Stimulated activated CD8-positive, alpha-beta memory T cell treated with anti-CD3 and anti-CD28 coated beads, Interleukin-12 subunit alpha, Interleukin-12 subunit beta, amount 100 ng/mL, for 4 hours (primary cell): ENCODE results near the gene CPVL.

Experiments
- DNase-seq: peaks from one replicate; pipeline ENCODE4 v3.0.0-alpha.2; 2020; ENCODE audit warnings: low read depth

CPVL gene

GRCh38 chr7:29154076-29154475 lies 7.7 kb upstream of the CPVL start:
- DNase-seq, result no peak

- no peak for DNase-seq
Observed at GRCh38 chr7:29150856-29151255, 4.5 kb upstream of the CPVL start.

DNA sequence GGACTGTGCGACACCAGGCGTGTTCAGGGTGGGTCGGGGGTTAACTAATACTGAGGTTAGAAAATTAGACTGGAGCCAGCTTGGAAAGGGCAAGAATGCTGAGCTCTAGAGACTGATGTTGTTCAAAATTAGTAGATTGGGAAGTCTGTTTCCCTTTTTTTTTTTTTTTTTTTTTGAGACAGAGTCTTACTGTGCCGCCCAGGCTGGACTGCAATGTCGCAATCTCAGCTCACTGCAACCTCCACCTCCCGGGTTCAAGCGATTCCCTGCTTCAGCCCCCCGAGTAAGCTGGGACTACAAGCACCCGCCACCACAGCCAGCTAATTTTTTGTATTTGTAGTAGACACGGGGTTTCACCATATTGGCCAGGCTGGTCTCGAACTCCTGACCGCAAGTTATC lies 2.7 kb upstream of the CPVL start:
- DNase-seq, result no peak

DNA sequence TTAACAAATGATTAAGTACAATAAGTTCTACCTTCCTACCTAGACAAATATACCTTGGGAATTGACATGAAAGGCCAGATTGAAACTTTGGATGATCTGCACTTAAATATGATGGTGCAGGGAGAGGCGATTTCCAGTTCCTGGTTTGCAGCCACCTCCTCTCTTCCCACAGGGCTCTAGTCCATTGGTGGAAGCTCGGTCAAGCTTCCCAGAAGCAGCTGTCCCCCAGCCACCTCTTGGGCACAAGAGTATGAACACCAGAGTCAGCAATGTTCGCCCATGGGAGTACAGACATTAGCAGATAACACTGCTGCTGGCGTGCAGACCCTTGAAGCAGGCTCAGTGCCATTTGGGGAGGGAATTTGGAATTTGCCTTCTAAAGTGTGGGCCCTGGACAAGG lies 1.5 kb upstream of the CPVL start:
- DNase-seq, result no peak

DNA sequence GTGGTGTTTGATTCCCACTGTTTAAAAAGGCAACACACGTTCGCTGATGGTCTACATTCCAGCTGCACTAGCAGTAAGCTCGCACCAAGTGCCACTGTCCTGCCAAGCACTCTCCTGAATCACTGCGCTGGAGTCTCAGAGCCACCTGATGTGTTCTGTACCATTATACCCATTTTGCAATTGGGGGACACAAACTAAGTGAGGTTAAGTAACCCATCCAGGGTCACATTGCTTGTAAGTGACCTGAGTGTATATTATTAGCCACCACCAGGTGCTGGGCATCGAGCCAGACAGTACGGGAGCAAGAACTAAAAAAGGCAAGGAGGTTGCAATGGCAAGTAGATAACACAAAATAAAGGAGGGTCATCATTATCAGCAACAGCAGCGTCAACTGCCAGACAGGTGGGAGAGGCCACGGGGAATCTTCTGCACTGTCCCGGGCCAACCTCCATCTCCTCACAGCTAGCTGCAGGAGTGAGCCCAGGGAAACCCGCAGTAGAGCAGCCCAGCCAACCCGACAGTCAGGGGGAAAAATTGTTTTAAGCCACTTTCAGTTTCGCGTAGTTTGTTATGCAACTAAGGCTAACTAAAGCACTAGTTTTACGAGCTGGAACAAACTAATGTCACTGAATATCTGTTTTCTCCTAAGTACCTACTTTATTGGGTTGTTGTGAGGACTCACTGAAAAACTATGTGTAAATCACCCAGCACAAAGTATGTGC lies 712 bp upstream of the CPVL start:
- DNase-seq, result no peak

- DNase-seq, result no peak
Observed at GRCh38 chr7:29145553-29146056, 732 bp downstream of the CPVL start.

- no peak for DNase-seq
Observed at GRCh38 chr7:29143751-29144150, 2.6 kb downstream of the CPVL start.

DNA sequence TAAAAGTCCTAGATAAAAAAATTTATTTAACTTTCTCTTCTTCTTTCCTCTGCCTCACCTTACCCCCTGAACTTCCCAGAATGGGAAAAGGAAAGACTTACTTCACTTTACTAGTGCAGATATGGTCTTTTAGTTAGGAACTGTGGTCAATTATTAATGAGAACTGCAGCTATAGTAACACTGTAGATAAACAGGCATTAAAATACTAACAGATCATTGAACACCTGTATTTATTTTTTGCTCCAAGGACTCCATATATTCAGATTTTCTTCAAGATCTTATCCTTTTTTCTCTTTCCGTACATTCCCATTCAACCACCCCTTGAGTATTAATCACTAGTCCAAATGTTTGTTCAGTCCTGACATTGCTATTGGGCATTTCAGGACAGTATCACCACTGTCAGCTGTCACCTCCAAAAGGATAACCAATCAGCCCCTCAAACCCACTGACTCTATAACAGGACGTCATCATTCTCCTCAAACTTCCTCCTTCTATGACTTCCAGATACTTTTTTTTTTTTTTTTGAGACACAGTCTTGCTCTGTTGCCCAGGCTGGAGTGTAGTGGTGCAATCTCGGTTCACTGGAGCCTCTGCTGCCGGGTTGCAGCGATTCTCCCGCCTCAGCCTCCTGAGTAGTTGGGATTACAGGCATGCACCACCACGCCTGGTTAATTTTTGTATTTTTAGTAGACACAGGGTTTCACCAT lies 4.2 kb downstream of the CPVL start:
- DNase-seq, result no peak

GRCh38 chr7:29140873-29141468 lies 5.4 kb downstream of the CPVL start:
- DNase-seq, result no peak

GRCh38 chr7:29139796-29140195 lies 6.5 kb downstream of the CPVL start:
- no peak for DNase-seq

GRCh38 chr7:29139191-29139590 lies 7.1 kb downstream of the CPVL start:
- DNase-seq, result no peak

- no peak for DNase-seq
Observed at GRCh38 chr7:29138588-29138987, 7.7 kb downstream of the CPVL start.

DNA sequence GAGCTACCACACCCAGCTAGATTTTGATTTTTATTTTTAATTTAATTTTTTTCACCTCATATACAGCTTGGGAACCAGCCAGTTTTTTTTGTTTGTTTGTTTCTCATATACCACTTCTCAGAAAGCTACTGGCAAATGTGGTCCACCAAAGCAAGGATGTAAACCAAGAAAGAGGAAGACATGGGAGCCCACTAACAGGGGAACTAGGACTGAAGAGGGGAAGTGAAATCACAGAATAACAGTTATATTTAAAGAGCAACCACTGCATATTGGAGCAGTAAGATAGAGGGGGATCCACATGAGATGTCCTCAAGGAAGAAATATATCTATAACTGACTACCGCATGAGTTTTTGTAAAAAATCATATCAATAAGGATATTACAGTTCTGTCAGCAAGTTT lies 10.5 kb downstream of the CPVL start:
- no peak for DNase-seq

- no peak for DNase-seq
Observed at GRCh38 chr7:29132980-29133379, 13.4 kb downstream of the CPVL start.

DNA sequence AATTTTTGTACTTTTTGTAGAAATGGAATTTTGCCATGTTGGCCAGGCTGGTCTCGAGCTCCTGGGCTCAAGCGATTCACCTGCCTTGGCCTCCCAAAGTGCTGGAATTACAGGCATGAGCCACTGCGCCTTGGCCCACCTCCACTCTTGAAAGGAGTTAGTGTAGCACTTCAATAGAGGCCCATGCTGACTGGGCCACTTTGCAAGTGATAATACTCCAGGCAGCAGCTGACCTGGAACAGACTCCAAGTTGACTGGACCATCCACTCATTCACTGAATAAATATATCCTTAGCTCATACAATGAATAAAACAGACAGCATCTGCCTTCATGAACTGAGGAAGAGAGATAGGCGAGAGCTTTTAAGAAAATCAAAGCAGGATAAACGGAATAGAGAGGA lies 14.7 kb downstream of the CPVL start:
- no peak for DNase-seq

- no peak for DNase-seq
Observed at GRCh38 chr7:29130096-29130495, 16.2 kb downstream of the CPVL start.

GRCh38 chr7:29127527-29127926 lies 18.8 kb downstream of the CPVL start:
- DNase-seq, result no peak

DNA sequence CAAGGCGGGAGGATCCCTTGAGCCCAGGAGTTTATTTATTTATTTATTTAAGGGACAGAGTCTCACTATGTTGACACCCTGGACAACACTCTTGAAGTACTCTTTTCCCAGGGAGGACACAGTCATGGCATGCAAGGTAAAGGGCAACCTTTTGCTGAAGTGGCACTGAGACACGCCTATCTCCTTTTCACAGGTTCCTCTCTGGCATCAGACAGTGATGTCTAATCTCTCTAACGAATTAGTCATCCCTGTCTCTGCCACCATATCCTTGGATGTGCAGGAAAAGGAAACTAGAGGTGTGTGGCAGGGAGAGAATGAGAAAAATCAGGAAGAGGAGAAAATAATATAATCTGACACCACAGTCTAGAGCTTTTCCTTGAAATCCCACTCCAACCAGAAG lies 19.5 kb downstream of the CPVL start:
- no peak for DNase-seq

DNA sequence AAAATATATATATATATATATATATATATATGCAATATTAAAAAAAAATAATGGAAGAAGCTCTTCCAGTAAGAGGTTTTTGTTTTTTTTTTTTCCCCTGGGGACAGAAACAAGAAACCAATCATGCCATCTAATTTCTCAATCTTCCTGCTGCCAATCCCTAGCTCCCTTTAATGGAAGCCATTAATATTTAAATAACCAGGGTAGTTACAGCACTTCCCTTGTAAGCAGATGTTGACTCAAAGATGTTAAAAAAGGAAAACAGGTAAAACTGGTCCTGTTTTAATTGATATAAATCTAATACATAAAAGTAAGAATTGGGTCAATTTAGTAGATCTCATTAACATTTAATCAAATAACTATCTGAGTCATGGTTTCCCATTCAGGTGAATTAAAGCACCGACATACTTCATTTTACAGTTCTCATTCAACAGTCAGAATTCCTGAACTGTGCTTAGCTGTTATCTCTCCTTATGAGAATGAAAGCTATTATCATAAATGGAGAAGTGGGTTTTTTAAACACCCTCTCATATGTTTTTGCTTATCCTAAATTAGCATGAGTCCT lies 22.6 kb downstream of the CPVL start:
- no peak for DNase-seq

DNA sequence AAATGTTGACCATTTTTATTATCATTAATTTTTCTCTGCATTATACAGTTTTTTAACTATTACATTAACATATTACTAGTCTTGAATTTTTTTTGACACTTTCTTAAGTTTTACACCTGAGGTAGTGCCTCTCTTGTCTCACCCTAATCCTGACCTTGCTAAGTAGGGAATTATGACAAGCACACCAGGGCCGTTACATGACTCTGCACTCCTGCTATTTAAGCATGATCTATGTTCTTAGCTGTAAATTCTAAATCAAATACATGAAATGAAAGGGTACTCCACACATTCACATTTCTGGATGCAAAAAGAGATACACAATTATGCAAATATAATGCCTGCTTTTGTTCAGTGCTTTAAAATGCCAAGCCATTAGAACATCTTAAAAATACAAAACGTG lies 23.6 kb downstream of the CPVL start:
- DNase-seq, result no peak

DNA sequence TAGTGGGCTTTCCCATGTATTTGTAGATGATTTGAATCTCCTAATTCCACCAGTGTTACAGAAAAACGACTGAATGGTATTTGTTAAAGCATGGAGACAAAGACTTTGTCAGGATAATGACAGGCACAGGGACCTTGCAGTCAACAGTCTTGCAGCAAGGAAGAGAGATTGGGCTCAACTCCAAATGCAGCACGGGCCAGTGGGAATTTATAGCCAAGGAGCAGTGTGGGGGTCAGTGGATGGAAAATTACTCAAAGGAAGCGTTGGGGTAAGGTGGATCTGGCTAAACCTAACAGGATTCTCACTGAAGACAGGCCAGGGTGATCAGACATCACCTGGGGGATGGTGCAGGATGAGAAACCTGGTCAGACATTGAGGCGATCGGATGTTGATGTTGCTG lies 24.3 kb downstream of the CPVL start:
- DNase-seq, result no peak

GRCh38 chr7:29120955-29121354 lies 25.4 kb downstream of the CPVL start:
- DNase-seq, result no peak

GRCh38 chr7:29119538-29119937 lies 26.8 kb downstream of the CPVL start:
- no peak for DNase-seq
